GM23338 (cell line): ENCODE measurements around the gene MTERF4. TPM values are rescaled to one million over a fixed set of nuclear protein-coding genes. Genes with fewer than 3 reads are reported as not detected.

ENCODE experiments used
- ATAC-seq: fragments of 200-7000 bp; cut with Tn5 transposase; 3 replicates; pipeline ENCODE4 v1.9.1; 2020
- DNase-seq: peaks from one replicate; pipeline ENCODE4 v3.0.0-alpha.2; 2015; ENCODE audit warnings: low spot score
- H2AFZ ChIP-seq: fragments of 200-600 bp; sonication (generic); 2 replicates; pipeline ENCODE4 v1.8.0; 2016; ENCODE audit warnings: antibody characterized with exemption, mild to moderate bottlenecking, moderate library complexity
- H3F3A ChIP-seq: fragments of 200-600 bp; sonication (generic); replicated peaks from 2 replicates; pipeline ENCODE4 v1.8.0; 2017; ENCODE audit warnings: antibody characterized with exemption, mixed run types, low read depth
- H3K27ac ChIP-seq: fragments of 200-600 bp; sonication (generic); 2 replicates; pipeline ENCODE4 v1.6.1; 2016; ENCODE audit warnings: low read depth
- H3K27me3 ChIP-seq: fragments of 200-600 bp; sonication (generic); 2 replicates; pipeline ENCODE4 v1.8.0; 2016; ENCODE audit warnings: mild to moderate bottlenecking, mixed run types, moderate library complexity; ENCODE audit not compliant: insufficient read depth
- H3K36me3 ChIP-seq: fragments of 200-600 bp; sonication (generic); 2 replicates; pipeline ENCODE4 v1.8.0; 2016; ENCODE audit warnings: mild to moderate bottlenecking; ENCODE audit not compliant: insufficient read depth
- H3K4me1 ChIP-seq: fragments of 200-600 bp; sonication (generic); 2 replicates; pipeline ENCODE4 v1.8.0; 2016; ENCODE audit warnings: mild to moderate bottlenecking, moderate library complexity; ENCODE audit not compliant: insufficient read depth
- H3K4me2 ChIP-seq: fragments of 200-600 bp; sonication (generic); 2 replicates; pipeline ENCODE4 v1.7.1; 2017; ENCODE audit warnings: mixed run types
- H3K4me3 ChIP-seq: fragments of 200-600 bp; sonication (generic); 2 replicates; pipeline ENCODE4 v1.6.1; 2016; ENCODE audit warnings: mixed run types
- H3K79me2 ChIP-seq: fragments of 200-600 bp; sonication (generic); replicated peaks from 2 replicates; pipeline ENCODE4 v1.8.0; 2017; ENCODE audit warnings: mild to moderate bottlenecking; ENCODE audit not compliant: insufficient read depth
- H3K9me2 ChIP-seq: fragments of 200-600 bp; sonication (generic); 2 replicates; pipeline ENCODE4 v1.8.0; 2017; ENCODE audit not compliant: insufficient read depth
- H4K20me1 ChIP-seq: fragments of 200-600 bp; sonication (generic); replicated peaks from 2 replicates; pipeline ENCODE4 v1.8.0; 2017; ENCODE audit warnings: mild to moderate bottlenecking; ENCODE audit not compliant: insufficient read depth
- H3K27ac Mint-ChIP-seq: 2 replicates; pipeline ENCODE4 v1.8.0; 2020; ENCODE audit warnings: inconsistent platforms, mild to moderate bottlenecking, moderate library complexity, mixed read lengths
- H3K27me3 Mint-ChIP-seq: 3 replicates; pipeline ENCODE4 v1.8.0; 2022; ENCODE audit warnings: low read depth, mild to moderate bottlenecking, moderate library complexity, mixed read lengths, inconsistent platforms; ENCODE audit not compliant: insufficient read depth, poor library complexity
- H3K36me3 Mint-ChIP-seq: 3 replicates; pipeline ENCODE4 v1.8.0; 2021; ENCODE audit warnings: low read depth, mild to moderate bottlenecking, inconsistent platforms, moderate library complexity, mixed read lengths
- H3K4me1 Mint-ChIP-seq: 3 replicates; pipeline ENCODE4 v1.8.0; 2020; ENCODE audit warnings: mild to moderate bottlenecking, inconsistent platforms, mixed read lengths
- H3K4me3 Mint-ChIP-seq: 3 replicates; pipeline ENCODE4 v1.8.0; 2021; ENCODE audit warnings: moderate library complexity, mild to moderate bottlenecking, inconsistent platforms, mixed read lengths
- H3K9me3 Mint-ChIP-seq: 3 replicates; pipeline ENCODE4 v1.8.0; 2020; ENCODE audit warnings: moderate library complexity, mild to moderate bottlenecking, inconsistent platforms, mixed read lengths
- CREB1 ChIP-seq: fragments of 250-450 bp; sonication (Bioruptor Pico); IDR thresholded peaks from 2 replicates; pipeline ENCODE4 v1.5.0; 2020; ENCODE audit warnings: low read depth, mild to moderate bottlenecking, moderate library complexity
- EZH2phosphoT487 ChIP-seq: fragments of 200-600 bp; sonication (generic); IDR thresholded peaks from one replicate; pipeline ENCODE4 v1.8.1; 2018; ENCODE audit warnings: antibody characterized with exemption; ENCODE audit not compliant: unreplicated experiment
- POLR2AphosphoS5 ChIP-seq: IDR thresholded peaks from 2 replicates; pipeline ENCODE4 v1.6.1; 2016; ENCODE audit warnings: antibody characterized with exemption, low read depth
- STAT1 ChIP-seq: IDR thresholded peaks from one replicate; pipeline ENCODE4 v1.6.1; 2016; ENCODE audit warnings: antibody characterized with exemption; ENCODE audit not compliant: unreplicated experiment
- polyA plus RNA-seq: library from polyadenylated mRNA; unstranded; fragments of >200 nt; fragmentation: Nextera tagmentation; extraction: Ambion mirVana; gene quantifications from 2 replicates; pipeline ENCODE4 v1.2.1, GENCODE V29; 2016
- total RNA-seq: library from RNA; depleted of rRNA; stranded (reverse); fragments of >200 nt; shearing (Covaris generic); gene quantifications from 2 replicates; pipeline ENCODE4 v1.2.3, GENCODE V29; 2014
- TF ChIP-seq, protein P1 (sequence below): fragments of 250-450 bp; sonication (Bioruptor Pico); IDR thresholded peaks from 2 replicates; pipeline ENCODE4 v1.5.0; 2020; ENCODE audit warnings: mild to moderate bottlenecking, moderate library complexity
- TF ChIP-seq, protein P2 (sequence below), 2 experiments: fragments of 200-600 bp in 1 of 2; sonication (generic) in 1 of 2; conservative IDR thresholded peaks; 2 replicates each; pipeline versions ENCODE4 v1.5.1 to v1.6.1; 2016 to 2017; ENCODE audit warnings: antibody characterized with exemption in 2 of 2, low read depth in 2 of 2, mild to moderate bottlenecking in 2 of 2, moderate library complexity in 1 of 2
- TF ChIP-seq, protein P3 (sequence below): IDR thresholded peaks from 2 replicates; pipeline ENCODE4 v1.6.1; 2016; ENCODE audit warnings: antibody characterized with exemption

Gene MTERF4
- total and polyA plus RNA-seq, 2 experiments from 2014 or later: 15.3 to 63.6 TPM

DNA sequence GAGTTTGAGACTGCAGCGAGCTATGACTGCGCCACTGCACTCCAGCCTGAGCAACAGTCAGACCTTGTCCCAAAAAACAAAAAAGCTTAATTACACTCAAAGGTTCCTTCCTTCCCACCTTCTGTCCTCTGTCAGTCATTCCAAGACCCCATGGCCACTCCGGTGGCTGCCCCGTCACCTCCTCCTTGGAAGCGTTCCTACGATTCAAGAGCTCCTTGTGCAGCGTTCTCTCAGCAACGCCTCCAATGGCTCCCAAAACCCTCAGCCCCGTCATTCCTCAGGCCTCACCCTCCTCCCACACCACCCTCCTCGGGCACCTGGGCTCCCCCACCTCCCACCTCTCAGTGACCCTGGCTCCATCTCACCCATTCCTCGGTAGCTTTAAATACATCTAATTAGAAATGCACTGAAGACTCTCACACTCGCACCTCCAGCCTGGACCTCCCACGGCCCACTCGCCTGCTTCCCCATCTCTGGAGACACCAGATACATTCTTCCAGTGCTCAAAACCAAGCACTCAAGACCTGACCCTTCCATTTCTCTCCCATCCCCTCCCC lies 39.2 kb upstream of the MTERF4 start (continued):
- TF ChIP-seq, protein P1, sequence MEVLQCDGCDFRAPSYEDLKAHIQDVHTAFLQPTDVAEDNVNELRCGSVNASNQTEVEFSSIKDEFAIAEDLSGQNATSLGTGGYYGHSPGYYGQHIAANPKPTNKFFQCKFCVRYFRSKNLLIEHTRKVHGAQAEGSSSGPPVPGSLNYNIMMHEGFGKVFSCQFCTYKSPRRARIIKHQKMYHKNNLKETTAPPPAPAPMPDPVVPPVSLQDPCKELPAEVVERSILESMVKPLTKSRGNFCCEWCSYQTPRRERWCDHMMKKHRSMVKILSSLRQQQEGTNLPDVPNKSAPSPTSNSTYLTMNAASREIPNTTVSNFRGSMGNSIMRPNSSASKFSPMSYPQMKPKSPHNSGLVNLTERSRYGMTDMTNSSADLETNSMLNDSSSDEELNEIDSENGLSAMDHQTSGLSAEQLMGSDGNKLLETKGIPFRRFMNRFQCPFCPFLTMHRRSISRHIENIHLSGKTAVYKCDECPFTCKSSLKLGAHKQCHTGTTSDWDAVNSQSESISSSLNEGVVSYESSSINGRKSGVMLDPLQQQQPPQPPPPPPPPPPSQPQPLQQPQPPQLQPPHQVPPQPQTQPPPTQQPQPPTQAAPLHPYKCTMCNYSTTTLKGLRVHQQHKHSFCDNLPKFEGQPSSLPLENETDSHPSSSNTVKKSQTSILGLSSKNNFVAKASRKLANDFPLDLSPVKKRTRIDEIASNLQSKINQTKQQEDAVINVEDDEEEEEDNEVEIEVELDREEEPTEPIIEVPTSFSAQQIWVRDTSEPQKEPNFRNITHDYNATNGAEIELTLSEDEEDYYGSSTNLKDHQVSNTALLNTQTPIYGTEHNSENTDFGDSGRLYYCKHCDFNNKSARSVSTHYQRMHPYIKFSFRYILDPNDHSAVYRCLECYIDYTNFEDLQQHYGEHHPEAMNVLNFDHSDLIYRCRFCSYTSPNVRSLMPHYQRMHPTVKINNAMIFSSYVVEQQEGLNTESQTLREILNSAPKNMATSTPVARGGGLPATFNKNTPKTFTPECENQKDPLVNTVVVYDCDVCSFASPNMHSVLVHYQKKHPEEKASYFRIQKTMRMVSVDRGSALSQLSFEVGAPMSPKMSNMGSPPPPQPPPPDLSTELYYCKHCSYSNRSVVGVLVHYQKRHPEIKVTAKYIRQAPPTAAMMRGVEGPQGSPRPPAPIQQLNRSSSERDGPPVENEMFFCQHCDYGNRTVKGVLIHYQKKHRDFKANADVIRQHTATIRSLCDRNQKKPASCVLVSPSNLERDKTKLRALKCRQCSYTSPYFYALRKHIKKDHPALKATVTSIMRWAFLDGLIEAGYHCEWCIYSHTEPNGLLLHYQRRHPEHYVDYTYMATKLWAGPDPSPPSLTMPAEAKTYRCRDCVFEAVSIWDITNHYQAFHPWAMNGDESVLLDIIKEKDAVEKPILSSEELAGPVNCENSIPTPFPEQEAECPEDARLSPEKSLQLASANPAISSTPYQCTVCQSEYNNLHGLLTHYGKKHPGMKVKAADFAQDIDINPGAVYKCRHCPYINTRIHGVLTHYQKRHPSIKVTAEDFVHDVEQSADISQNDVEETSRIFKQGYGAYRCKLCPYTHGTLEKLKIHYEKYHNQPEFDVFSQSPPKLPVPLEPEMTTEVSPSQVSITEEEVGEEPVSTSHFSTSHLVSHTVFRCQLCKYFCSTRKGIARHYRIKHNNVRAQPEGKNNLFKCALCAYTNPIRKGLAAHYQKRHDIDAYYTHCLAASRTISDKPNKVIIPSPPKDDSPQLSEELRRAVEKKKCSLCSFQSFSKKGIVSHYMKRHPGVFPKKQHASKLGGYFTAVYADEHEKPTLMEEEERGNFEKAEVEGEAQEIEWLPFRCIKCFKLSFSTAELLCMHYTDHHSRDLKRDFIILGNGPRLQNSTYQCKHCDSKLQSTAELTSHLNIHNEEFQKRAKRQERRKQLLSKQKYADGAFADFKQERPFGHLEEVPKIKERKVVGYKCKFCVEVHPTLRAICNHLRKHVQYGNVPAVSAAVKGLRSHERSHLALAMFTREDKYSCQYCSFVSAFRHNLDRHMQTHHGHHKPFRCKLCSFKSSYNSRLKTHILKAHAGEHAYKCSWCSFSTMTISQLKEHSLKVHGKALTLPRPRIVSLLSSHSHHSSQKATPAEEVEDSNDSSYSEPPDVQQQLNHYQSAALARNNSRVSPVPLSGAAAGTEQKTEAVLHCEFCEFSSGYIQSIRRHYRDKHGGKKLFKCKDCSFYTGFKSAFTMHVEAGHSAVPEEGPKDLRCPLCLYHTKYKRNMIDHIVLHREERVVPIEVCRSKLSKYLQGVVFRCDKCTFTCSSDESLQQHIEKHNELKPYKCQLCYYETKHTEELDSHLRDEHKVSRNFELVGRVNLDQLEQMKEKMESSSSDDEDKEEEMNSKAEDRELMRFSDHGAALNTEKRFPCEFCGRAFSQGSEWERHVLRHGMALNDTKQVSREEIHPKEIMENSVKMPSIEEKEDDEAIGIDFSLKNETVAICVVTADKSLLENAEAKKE (CRISPR knock-in tag): no peak
- no peak for TF ChIP-seq STAT1
- TF ChIP-seq, protein P2, sequence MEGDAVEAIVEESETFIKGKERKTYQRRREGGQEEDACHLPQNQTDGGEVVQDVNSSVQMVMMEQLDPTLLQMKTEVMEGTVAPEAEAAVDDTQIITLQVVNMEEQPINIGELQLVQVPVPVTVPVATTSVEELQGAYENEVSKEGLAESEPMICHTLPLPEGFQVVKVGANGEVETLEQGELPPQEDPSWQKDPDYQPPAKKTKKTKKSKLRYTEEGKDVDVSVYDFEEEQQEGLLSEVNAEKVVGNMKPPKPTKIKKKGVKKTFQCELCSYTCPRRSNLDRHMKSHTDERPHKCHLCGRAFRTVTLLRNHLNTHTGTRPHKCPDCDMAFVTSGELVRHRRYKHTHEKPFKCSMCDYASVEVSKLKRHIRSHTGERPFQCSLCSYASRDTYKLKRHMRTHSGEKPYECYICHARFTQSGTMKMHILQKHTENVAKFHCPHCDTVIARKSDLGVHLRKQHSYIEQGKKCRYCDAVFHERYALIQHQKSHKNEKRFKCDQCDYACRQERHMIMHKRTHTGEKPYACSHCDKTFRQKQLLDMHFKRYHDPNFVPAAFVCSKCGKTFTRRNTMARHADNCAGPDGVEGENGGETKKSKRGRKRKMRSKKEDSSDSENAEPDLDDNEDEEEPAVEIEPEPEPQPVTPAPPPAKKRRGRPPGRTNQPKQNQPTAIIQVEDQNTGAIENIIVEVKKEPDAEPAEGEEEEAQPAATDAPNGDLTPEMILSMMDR (conservative IDR thresholded peaks at IDR 0.05; ENCODE audit: low read depth in 2 of 2): no peak
- TF ChIP-seq, protein P3, sequence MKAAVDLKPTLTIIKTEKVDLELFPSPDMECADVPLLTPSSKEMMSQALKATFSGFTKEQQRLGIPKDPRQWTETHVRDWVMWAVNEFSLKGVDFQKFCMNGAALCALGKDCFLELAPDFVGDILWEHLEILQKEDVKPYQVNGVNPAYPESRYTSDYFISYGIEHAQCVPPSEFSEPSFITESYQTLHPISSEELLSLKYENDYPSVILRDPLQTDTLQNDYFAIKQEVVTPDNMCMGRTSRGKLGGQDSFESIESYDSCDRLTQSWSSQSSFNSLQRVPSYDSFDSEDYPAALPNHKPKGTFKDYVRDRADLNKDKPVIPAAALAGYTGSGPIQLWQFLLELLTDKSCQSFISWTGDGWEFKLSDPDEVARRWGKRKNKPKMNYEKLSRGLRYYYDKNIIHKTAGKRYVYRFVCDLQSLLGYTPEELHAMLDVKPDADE: no peak
- no peak for TF ChIP-seq CREB1 (CRISPR knock-in tag)
- no peak for TF ChIP-seq POLR2AphosphoS5

DNA sequence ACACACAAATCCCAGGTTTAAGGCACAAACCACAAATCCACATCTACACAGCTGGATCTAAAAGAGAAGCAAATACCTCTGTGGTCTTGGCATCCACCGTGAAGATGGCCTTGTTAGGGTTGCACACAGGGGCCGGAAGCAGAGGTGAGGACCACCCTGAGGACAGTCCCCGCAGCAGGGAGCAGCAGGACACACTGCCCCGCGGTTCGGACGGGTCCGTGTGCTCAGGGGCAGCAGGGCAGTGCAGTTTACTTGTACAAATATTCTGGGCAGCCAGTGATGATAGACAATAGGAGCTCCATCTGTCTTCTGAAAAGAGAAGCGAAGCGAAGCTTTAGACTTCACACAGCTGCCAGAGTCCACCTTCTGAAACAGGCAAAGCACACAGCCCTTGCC lies 38.4 kb upstream of the MTERF4 start:
- Mint-ChIP-seq H3K27me3 (no peaks in the 10 kb centered on the region), H3K36me3 (peaks cover 40% of the 10 kb centered on the region)
- no peak for TF ChIP-seq EZH2phosphoT487

More for the DNA sequence above, 38.4 kb upstream of the MTERF4 start:
- Histone ChIP-seq H3K4me3 (no peak overlapping the region), H2AFZ (no peak overlapping the region), H3F3A (no peaks in the 10 kb centered on the region), H3K9me2 (no peaks in the 10 kb centered on the region), H3K4me1 (no peaks in the 10 kb centered on the region), H3K36me3 (peaks cover 14% of the 10 kb centered on the region; the same call in 1 of the 2 replicates), H3K79me2 (peaks cover 29% of the 10 kb centered on the region), H3K4me2 (no peak overlapping the region), H3K27ac (no peak overlapping the region), H4K20me1 (peaks cover 2% of the 10 kb centered on the region), H3K27me3 (no peaks in the 10 kb centered on the region)
- no peak overlapping the region for H3K27ac Mint-ChIP-seq
- no peak overlapping the region; the same call in 2 of the 3 replicates for H3K4me3 Mint-ChIP-seq
- DNase-seq (no peak), ATAC-seq (no peak)
- H3K9me3 Mint-ChIP-seq: no peaks in the 10 kb centered on the region
- H3K4me1 Mint-ChIP-seq: no peaks in the 10 kb centered on the region
